ENCODE results near the gene TRIM5.
"Not testable (repeated sequence)": the region's sequence is repeated elsewhere in the genome, so short reads cannot be mapped to it uniquely, and the experiment has no call there.

TRIM5 gene

GRCh38 chr11:5671831-5672230, 13.0 kb downstream of the TRIM5 start:
- no peak for DNase-seq
- no peaks in the 10 kb centered on the region for H3K27me3 ChIP-seq (replicated peaks; ENCODE audit: control insufficient read depth, insufficient read depth, low read length, poor library complexity, severe bottlenecking)
- no peak overlapping the region for H3K27ac ChIP-seq (ENCODE audit: insufficient read depth, low read length, poor library complexity, severe bottlenecking)
- H3K36me3 ChIP-seq (ENCODE audit: control insufficient read depth, insufficient read depth, low read length): peaks cover 18% of the 10 kb centered on the region
- H3K4me1 ChIP-seq (ENCODE audit: control insufficient read depth, insufficient read depth, low read length, poor library complexity, severe bottlenecking): no peaks in the 10 kb centered on the region
- no peak overlapping the region for H3K4me3 ChIP-seq (ENCODE audit: insufficient read depth, low read depth, low read length, poor library complexity, severe bottlenecking)
- no peaks in the 10 kb centered on the region for H3K9me3 ChIP-seq (ENCODE audit: control insufficient read depth, low read length)

DNA sequence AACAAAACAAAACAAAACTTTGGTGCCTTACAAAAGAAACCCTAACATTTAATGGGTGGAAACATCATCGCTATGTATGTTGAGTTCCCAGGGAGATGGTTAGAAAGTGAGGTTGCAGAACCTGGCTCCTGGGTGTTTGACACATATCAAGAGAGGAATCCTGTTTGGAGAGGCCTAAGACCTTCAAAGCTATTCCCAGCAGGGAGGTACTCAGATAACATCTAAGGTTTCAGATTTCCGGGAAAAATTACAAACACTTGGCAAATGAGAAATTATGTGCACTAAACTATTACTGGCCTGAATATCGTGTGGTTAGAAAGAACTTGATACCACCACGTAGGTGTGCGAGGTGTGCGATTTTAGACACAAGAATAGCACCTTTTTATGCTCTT, 18.5 kb downstream of the TRIM5 start:
- no peak for DNase-seq
- Histone ChIP-seq H3K27me3 (replicated peaks; ENCODE audit: control insufficient read depth, insufficient read depth, low read length, poor library complexity, severe bottlenecking) (no peaks in the 10 kb centered on the region), H3K4me1 (ENCODE audit: control insufficient read depth, insufficient read depth, low read length, poor library complexity, severe bottlenecking) (no peaks in the 10 kb centered on the region), H3K4me3 (ENCODE audit: insufficient read depth, low read depth, low read length, poor library complexity, severe bottlenecking) (no peak overlapping the region), H3K27ac (ENCODE audit: insufficient read depth, low read length, poor library complexity, severe bottlenecking) (no peak overlapping the region), H3K9me3 (ENCODE audit: control insufficient read depth, low read length) (no peaks in the 10 kb centered on the region), H3K36me3 (ENCODE audit: control insufficient read depth, insufficient read depth, low read length) (peaks cover 42% of the 10 kb centered on the region)

DNA sequence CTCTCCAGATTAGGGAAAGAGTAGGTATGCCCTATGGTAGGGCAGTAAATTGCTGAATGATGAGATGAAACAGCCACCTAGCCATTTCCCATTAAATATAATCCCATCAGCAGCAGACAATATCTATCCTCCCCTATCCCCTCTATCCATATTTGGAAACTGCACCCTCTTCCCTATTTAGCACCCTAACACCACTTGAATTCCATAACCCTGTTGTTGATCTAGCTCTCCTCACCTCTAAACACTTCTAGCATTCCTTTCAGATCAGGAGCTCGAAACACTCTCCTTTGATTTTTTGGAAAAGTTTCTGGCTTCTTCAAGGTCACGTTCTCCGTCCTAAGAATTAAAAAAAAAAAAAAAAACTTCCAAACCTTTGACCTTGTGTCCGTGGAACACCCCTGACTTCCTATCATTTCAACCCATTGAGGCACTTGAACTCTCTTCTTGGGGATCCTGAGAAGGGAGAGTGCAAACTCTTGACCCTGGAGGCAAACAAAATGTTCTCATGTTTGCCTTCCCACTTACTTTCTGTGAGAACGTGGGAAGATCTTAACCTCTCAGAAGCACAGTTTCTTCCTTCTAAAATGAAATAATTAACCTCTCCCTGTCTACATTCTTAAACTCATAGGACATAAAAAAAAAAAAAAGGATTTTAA, 19.0 kb downstream of the TRIM5 start:
- Histone ChIP-seq H3K4me3 (ENCODE audit: insufficient read depth, low read depth, low read length, poor library complexity, severe bottlenecking) (no peak overlapping the region), H3K9me3 (ENCODE audit: control insufficient read depth, low read length) (no peaks in the 10 kb centered on the region), H3K4me1 (ENCODE audit: control insufficient read depth, insufficient read depth, low read length, poor library complexity, severe bottlenecking) (no peaks in the 10 kb centered on the region), H3K27me3 (replicated peaks; ENCODE audit: control insufficient read depth, insufficient read depth, low read length, poor library complexity, severe bottlenecking) (no peaks in the 10 kb centered on the region), H3K36me3 (ENCODE audit: control insufficient read depth, insufficient read depth, low read length) (peaks cover 41% of the 10 kb centered on the region), H3K27ac (ENCODE audit: insufficient read depth, low read length, poor library complexity, severe bottlenecking) (no peak overlapping the region)
- DNase-seq: no peak

- H3K27me3 ChIP-seq (replicated peaks; ENCODE audit: control insufficient read depth, insufficient read depth, low read length, poor library complexity, severe bottlenecking): no peaks in the 10 kb centered on the region
- H3K27ac ChIP-seq (ENCODE audit: insufficient read depth, low read length, poor library complexity, severe bottlenecking): no peak overlapping the region
- H3K4me3 ChIP-seq (ENCODE audit: insufficient read depth, low read depth, low read length, poor library complexity, severe bottlenecking): no peak overlapping the region
- no peaks in the 10 kb centered on the region for H3K4me1 ChIP-seq (ENCODE audit: control insufficient read depth, insufficient read depth, low read length, poor library complexity, severe bottlenecking)
- no peaks in the 10 kb centered on the region for H3K9me3 ChIP-seq (ENCODE audit: control insufficient read depth, low read length)
- H3K36me3 ChIP-seq (ENCODE audit: control insufficient read depth, insufficient read depth, low read length): peaks cover 34% of the 10 kb centered on the region
- no peak for DNase-seq
Measured at GRCh38 chr11:5665051-5665570, 19.8 kb downstream of the TRIM5 start.

- DNase-seq: no peak
- Histone ChIP-seq H3K4me3 (ENCODE audit: insufficient read depth, low read depth, low read length, poor library complexity, severe bottlenecking) (no peak overlapping the region), H3K27me3 (replicated peaks; ENCODE audit: control insufficient read depth, insufficient read depth, low read length, poor library complexity, severe bottlenecking) (no peaks in the 10 kb centered on the region), H3K36me3 (ENCODE audit: control insufficient read depth, insufficient read depth, low read length) (peaks cover 29% of the 10 kb centered on the region), H3K9me3 (ENCODE audit: control insufficient read depth, low read length) (no peaks in the 10 kb centered on the region), H3K4me1 (ENCODE audit: control insufficient read depth, insufficient read depth, low read length, poor library complexity, severe bottlenecking) (no peaks in the 10 kb centered on the region), H3K27ac (ENCODE audit: insufficient read depth, low read length, poor library complexity, severe bottlenecking) (no peak overlapping the region)
Measured at GRCh38 chr11:5663511-5663910, 21.4 kb downstream of the TRIM5 start.

GRCh38 chr11:5658318-5658717, 26.6 kb downstream of the TRIM5 start:
- DNase-seq: no peak
- H3K4me3 ChIP-seq (ENCODE audit: insufficient read depth, low read depth, low read length, poor library complexity, severe bottlenecking): no peak overlapping the region
- H3K9me3 ChIP-seq (ENCODE audit: control insufficient read depth, low read length): no peaks in the 10 kb centered on the region
- H3K27ac ChIP-seq (ENCODE audit: insufficient read depth, low read length, poor library complexity, severe bottlenecking): no peak overlapping the region
- no peaks in the 10 kb centered on the region for H3K27me3 ChIP-seq (replicated peaks; ENCODE audit: control insufficient read depth, insufficient read depth, low read length, poor library complexity, severe bottlenecking)
- no peaks in the 10 kb centered on the region for H3K4me1 ChIP-seq (ENCODE audit: control insufficient read depth, insufficient read depth, low read length, poor library complexity, severe bottlenecking)
- no peaks in the 10 kb centered on the region for H3K36me3 ChIP-seq (ENCODE audit: control insufficient read depth, insufficient read depth, low read length)

DNA sequence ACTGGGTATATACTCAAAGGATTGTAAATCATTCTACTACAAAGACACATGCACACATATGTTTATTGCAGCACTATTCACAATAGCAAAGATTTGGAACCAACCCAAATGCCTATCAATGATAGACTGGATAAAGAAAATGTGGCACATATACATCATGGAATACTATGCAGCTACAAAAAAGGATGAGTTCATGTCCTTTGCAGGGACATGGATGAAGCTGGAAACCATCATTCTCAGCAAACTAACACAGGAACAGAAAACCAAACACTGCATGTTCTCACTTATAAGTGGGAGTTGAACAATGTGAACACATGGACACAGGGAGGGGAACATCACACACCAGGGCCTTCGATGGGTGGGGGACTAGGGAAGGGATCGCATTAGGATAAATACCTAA, 27.9 kb downstream of the TRIM5 start:
- H3K4me3 ChIP-seq (ENCODE audit: insufficient read depth, low read depth, low read length, poor library complexity, severe bottlenecking); H3K36me3 ChIP-seq (ENCODE audit: control insufficient read depth, insufficient read depth, low read length); DNase-seq; H3K4me1 ChIP-seq (ENCODE audit: control insufficient read depth, insufficient read depth, low read length, poor library complexity, severe bottlenecking); H3K27ac ChIP-seq (ENCODE audit: insufficient read depth, low read length, poor library complexity, severe bottlenecking); H3K27me3 ChIP-seq (replicated peaks; ENCODE audit: control insufficient read depth, insufficient read depth, low read length, poor library complexity, severe bottlenecking); H3K9me3 ChIP-seq (ENCODE audit: control insufficient read depth, low read length): not testable (repeated sequence)

DNA sequence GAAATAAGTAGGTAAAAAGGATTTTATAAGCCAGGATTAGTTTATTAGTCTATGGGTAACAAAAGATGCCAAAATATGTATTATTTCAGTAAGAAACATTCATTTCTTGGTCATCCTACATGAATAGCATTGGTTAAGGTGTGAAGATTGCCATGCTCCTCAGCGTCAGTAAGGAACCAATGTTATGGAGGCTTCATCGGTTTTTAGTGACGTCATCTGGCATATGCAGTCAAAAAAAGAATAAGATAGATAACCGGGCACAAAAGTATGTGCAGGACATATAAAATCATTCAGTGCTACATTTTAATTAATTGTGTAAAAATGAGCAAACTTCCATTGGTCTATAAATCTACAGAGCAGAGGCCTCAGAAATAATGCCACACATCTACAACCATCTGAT, 29.4 kb downstream of the TRIM5 start:
- Histone ChIP-seq H3K9me3 (ENCODE audit: control insufficient read depth, low read length) (no peaks in the 10 kb centered on the region), H3K4me3 (ENCODE audit: insufficient read depth, low read depth, low read length, poor library complexity, severe bottlenecking) (no peak overlapping the region), H3K36me3 (ENCODE audit: control insufficient read depth, insufficient read depth, low read length) (no peaks in the 10 kb centered on the region), H3K27ac (ENCODE audit: insufficient read depth, low read length, poor library complexity, severe bottlenecking) (no peak overlapping the region), H3K4me1 (ENCODE audit: control insufficient read depth, insufficient read depth, low read length, poor library complexity, severe bottlenecking) (no peaks in the 10 kb centered on the region), H3K27me3 (replicated peaks; ENCODE audit: control insufficient read depth, insufficient read depth, low read length, poor library complexity, severe bottlenecking) (no peaks in the 10 kb centered on the region)
- DNase-seq: no peak

DNA sequence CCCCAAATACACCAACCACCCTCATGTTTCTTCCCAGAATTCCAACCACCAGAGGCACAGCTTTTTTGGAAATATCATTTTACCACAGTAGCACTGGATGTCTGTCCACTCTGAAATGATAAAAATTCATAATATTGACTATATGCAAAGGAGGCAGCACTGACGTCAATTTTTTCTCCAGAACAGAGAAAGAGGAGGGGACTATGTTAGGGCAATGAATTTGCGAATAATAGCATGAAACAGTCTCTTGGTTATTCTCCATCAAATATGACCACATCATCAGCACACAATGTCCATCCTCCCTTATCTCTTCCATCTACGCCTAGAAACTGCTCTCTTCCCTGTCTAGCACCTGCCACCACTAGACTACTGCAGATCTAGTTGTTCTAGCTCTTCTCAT, 38.7 kb downstream of the TRIM5 start:
- H3K9me3 ChIP-seq (ENCODE audit: control insufficient read depth, low read length): no peaks in the 10 kb centered on the region
- H3K4me3 ChIP-seq (ENCODE audit: insufficient read depth, low read depth, low read length, poor library complexity, severe bottlenecking): no peak overlapping the region
- no peaks in the 10 kb centered on the region for H3K4me1 ChIP-seq (ENCODE audit: control insufficient read depth, insufficient read depth, low read length, poor library complexity, severe bottlenecking)
- no peak for DNase-seq
- H3K27ac ChIP-seq (ENCODE audit: insufficient read depth, low read length, poor library complexity, severe bottlenecking): no peak overlapping the region
- H3K36me3 ChIP-seq (ENCODE audit: control insufficient read depth, insufficient read depth, low read length): peaks cover 19% of the 10 kb centered on the region
- no peaks in the 10 kb centered on the region for H3K27me3 ChIP-seq (replicated peaks; ENCODE audit: control insufficient read depth, insufficient read depth, low read length, poor library complexity, severe bottlenecking)

DNA sequence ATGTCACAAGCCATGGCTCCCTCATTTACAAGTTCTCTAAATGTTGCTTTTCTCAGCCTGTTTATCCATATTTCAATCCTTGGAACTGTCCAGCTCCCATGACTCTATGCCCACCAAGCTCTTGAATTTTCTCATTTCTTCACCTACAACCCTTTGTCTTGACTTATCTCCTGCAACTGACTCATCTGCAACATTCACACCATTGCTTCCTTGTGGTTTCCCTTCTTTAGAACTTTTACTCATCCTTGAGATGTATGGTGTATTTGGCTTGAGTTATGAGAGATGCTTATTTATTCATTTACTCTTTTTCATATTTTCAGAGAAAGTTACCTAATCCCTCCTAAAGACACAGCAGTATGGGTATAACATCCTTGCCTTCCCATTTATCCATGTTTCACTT, 41.3 kb downstream of the TRIM5 start:
- Histone ChIP-seq H3K4me3 (ENCODE audit: insufficient read depth, low read depth, low read length, poor library complexity, severe bottlenecking) (no peak overlapping the region), H3K27ac (ENCODE audit: insufficient read depth, low read length, poor library complexity, severe bottlenecking) (no peak overlapping the region), H3K9me3 (ENCODE audit: control insufficient read depth, low read length) (no peaks in the 10 kb centered on the region), H3K36me3 (ENCODE audit: control insufficient read depth, insufficient read depth, low read length) (peaks cover 19% of the 10 kb centered on the region), H3K4me1 (ENCODE audit: control insufficient read depth, insufficient read depth, low read length, poor library complexity, severe bottlenecking) (no peaks in the 10 kb centered on the region), H3K27me3 (replicated peaks; ENCODE audit: control insufficient read depth, insufficient read depth, low read length, poor library complexity, severe bottlenecking) (no peaks in the 10 kb centered on the region)
- no peak for DNase-seq
